Activated CD4-positive, alpha-beta memory T cell treated with anti-CD3 and anti-CD28 coated beads for 36 hours (primary cell): Measurements from ENCODE around the gene KDM4C. TPM values are rescaled to one million over a fixed set of nuclear protein-coding genes. Genes with fewer than 3 reads are reported as not detected.

Experiments used
- CTCF ChIA-PET: fragments of 350-600 bp; sonication (Branson Sonifier 250); formaldehyde crosslinking; loops from one replicate; lab custom pipeline; 2021; ENCODE audit warnings: antibody characterized with exemption, inconsistent platforms; lab: Charles Lee
- POLR2A ChIA-PET: fragments of 350-600 bp; sonication (Branson Sonifier 250); formaldehyde crosslinking; loops from one replicate; lab custom pipeline; 2021; ENCODE audit warnings: antibody characterized with exemption; lab: Charles Lee
- DNase-seq: peaks from one replicate; pipeline ENCODE4 v3.0.0-alpha.2; 2020
- H3K27ac Mint-ChIP-seq: one replicate; pipeline ENCODE4 v1.8.0; 2021; ENCODE audit warnings: mixed read lengths
- H3K27me3 Mint-ChIP-seq: one replicate; pipeline ENCODE4 v1.8.0; 2021; ENCODE audit warnings: mixed read lengths
- H3K36me3 Mint-ChIP-seq: one replicate; pipeline ENCODE4 v1.8.0; 2021; ENCODE audit warnings: mixed read lengths
- H3K4me1 Mint-ChIP-seq: one replicate; pipeline ENCODE4 v1.8.0; 2021; ENCODE audit warnings: low read depth, mixed read lengths
- H3K4me3 Mint-ChIP-seq: one replicate; pipeline ENCODE4 v1.8.0; 2021; ENCODE audit warnings: mild to moderate bottlenecking, mixed read lengths
- H3K9me3 Mint-ChIP-seq: one replicate; pipeline ENCODE4 v1.8.0; 2021; ENCODE audit warnings: mixed read lengths
- intact Hi-C: fragments of 100-400 bp; cut with micrococcal nuclease; formaldehyde crosslinking; loops from one replicate; pipeline ENCODE4 v1.15.1; 2023
- total RNA-seq, 2 experiments: library from RNA; stranded (reverse); gene quantifications; one replicate each; pipeline ENCODE4 v1.2.3, GENCODE V29; 2021

KDM4C gene
- total RNA-seq, 2 experiments from 2014 or later: 26.2 to 28.8 TPM

- POLR2A ChIA-PET: no interaction called here
- CTCF ChIA-PET: no interaction called here
- DNase-seq: no peak
- intact Hi-C loops: no loop called here
- Mint-ChIP-seq H3K27me3 (no peaks in the 10 kb centered on the region), H3K4me3 (no peak overlapping the region), H3K4me1 (peaks cover 30% of the 10 kb centered on the region), H3K27ac (no peak overlapping the region), H3K36me3 (peaks cover 21% of the 10 kb centered on the region), H3K9me3 (no peaks in the 10 kb centered on the region)
These were observed 390.5 kb downstream of the KDM4C start for GRCh38 chr9:7148243-7148765.

GRCh38 chr9:7149258-7149657 is 391.5 kb downstream of the KDM4C start:
- H3K4me3 Mint-ChIP-seq: no peak overlapping the region
- ChIA-PET POLR2A (no interaction called here), CTCF (no interaction called here)
- H3K9me3 Mint-ChIP-seq: no peaks in the 10 kb centered on the region
- H3K4me1 Mint-ChIP-seq: peaks cover 30% of the 10 kb centered on the region
- intact Hi-C loops: no loop called here
- H3K27me3 Mint-ChIP-seq: no peaks in the 10 kb centered on the region
- peaks cover 27% of the 10 kb centered on the region for H3K36me3 Mint-ChIP-seq
- no peak for DNase-seq
- H3K27ac Mint-ChIP-seq: no peak overlapping the region

GRCh38 chr9:7150153-7150890 is 392.5 kb downstream of the KDM4C start:
- H3K4me1 Mint-ChIP-seq: peaks cover 30% of the 10 kb centered on the region
- no peak overlapping the region for H3K4me3 Mint-ChIP-seq
- peak; percentile 13 for DNase-seq
- no peaks in the 10 kb centered on the region for H3K9me3 Mint-ChIP-seq
- no peaks in the 10 kb centered on the region for H3K27me3 Mint-ChIP-seq
- ChIA-PET POLR2A (no interaction called here), CTCF (no interaction called here)
- intact Hi-C loops: no loop called here
- H3K36me3 Mint-ChIP-seq: peaks cover 34% of the 10 kb centered on the region
- no peak overlapping the region for H3K27ac Mint-ChIP-seq

- ChIA-PET CTCF (no interaction called here), POLR2A (no interaction called here)
- H3K27ac Mint-ChIP-seq: no peak overlapping the region
- H3K9me3 Mint-ChIP-seq: peaks cover 5% of the 10 kb centered on the region
- H3K4me1 Mint-ChIP-seq: peaks cover 25% of the 10 kb centered on the region
- DNase-seq: no peak
- H3K4me3 Mint-ChIP-seq: no peak overlapping the region
- peaks cover 42% of the 10 kb centered on the region for H3K36me3 Mint-ChIP-seq
- no peaks in the 10 kb centered on the region for H3K27me3 Mint-ChIP-seq
- intact Hi-C loops: no loop called here
These were observed 395.4 kb downstream of the KDM4C start for GRCh38 chr9:7153134-7153533.

- POLR2A ChIA-PET: no interaction called here
- no peak for DNase-seq
- peaks cover 41% of the 10 kb centered on the region for H3K36me3 Mint-ChIP-seq
- H3K27ac Mint-ChIP-seq: no peak overlapping the region
- H3K9me3 Mint-ChIP-seq: peaks cover 5% of the 10 kb centered on the region
- CTCF ChIA-PET: no interaction called here
- intact Hi-C loops: no loop called here
- no peaks in the 10 kb centered on the region for H3K27me3 Mint-ChIP-seq
- H3K4me3 Mint-ChIP-seq: no peak overlapping the region
- peaks cover 24% of the 10 kb centered on the region for H3K4me1 Mint-ChIP-seq
These were observed 395.8 kb downstream of the KDM4C start for GRCh38 chr9:7153566-7153965.

- peaks cover 20% of the 10 kb centered on the region for H3K4me1 Mint-ChIP-seq
- CTCF ChIA-PET: no interaction called here
- no peak overlapping the region for H3K4me3 Mint-ChIP-seq
- POLR2A ChIA-PET: no interaction called here
- no peak overlapping the region for H3K27ac Mint-ChIP-seq
- no peaks in the 10 kb centered on the region for H3K27me3 Mint-ChIP-seq
- intact Hi-C loops: no loop called here
- peaks cover 41% of the 10 kb centered on the region for H3K36me3 Mint-ChIP-seq
- DNase-seq: no peak
- H3K9me3 Mint-ChIP-seq: peaks cover 5% of the 10 kb centered on the region
These were observed 396.3 kb downstream of the KDM4C start for GRCh38 chr9:7154003-7154619.

- H3K27me3 Mint-ChIP-seq: no peaks in the 10 kb centered on the region
- ChIA-PET POLR2A (no interaction called here), CTCF (no interaction called here)
- no peak for DNase-seq
- no peak overlapping the region for H3K4me3 Mint-ChIP-seq
- H3K4me1 Mint-ChIP-seq: peaks cover 16% of the 10 kb centered on the region
- peaks cover 5% of the 10 kb centered on the region for H3K9me3 Mint-ChIP-seq
- H3K36me3 Mint-ChIP-seq: peaks cover 43% of the 10 kb centered on the region
- intact Hi-C loops: no loop called here
- H3K27ac Mint-ChIP-seq: no peak overlapping the region
These were observed 396.9 kb downstream of the KDM4C start for GRCh38 chr9:7154650-7155049.

- intact Hi-C loops: no loop called here
- H3K4me3 Mint-ChIP-seq: no peak overlapping the region
- CTCF ChIA-PET: interaction anchor here (1.4 kb wide), 1 partner anchor 10 kb away, joined by 3 read pairs; no protein-coding TSS in a partner anchor
- H3K27me3 Mint-ChIP-seq: no peaks in the 10 kb centered on the region
- H3K36me3 Mint-ChIP-seq: peaks cover 28% of the 10 kb centered on the region
- no peak overlapping the region for H3K27ac Mint-ChIP-seq
- peaks cover 4% of the 10 kb centered on the region for H3K4me1 Mint-ChIP-seq
- DNase-seq: no peak
- POLR2A ChIA-PET: no interaction called here
- no peaks in the 10 kb centered on the region for H3K9me3 Mint-ChIP-seq
These were observed 403.7 kb downstream of the KDM4C start for GRCh38 chr9:7161469-7161868.

GRCh38 chr9:7163932-7164331 is 406.2 kb downstream of the KDM4C start:
- POLR2A ChIA-PET: no interaction called here
- no peak overlapping the region for H3K4me3 Mint-ChIP-seq
- no peaks in the 10 kb centered on the region for H3K4me1 Mint-ChIP-seq
- peaks cover 19% of the 10 kb centered on the region for H3K36me3 Mint-ChIP-seq
- H3K27ac Mint-ChIP-seq: no peak overlapping the region
- H3K27me3 Mint-ChIP-seq: no peaks in the 10 kb centered on the region
- intact Hi-C loops: no loop called here
- CTCF ChIA-PET: no interaction called here
- DNase-seq: no peak
- H3K9me3 Mint-ChIP-seq: no peaks in the 10 kb centered on the region

- H3K27me3 Mint-ChIP-seq: no peaks in the 10 kb centered on the region
- H3K9me3 Mint-ChIP-seq: no peaks in the 10 kb centered on the region
- POLR2A ChIA-PET: no interaction called here
- CTCF ChIA-PET: no interaction called here
- no peak overlapping the region for H3K4me3 Mint-ChIP-seq
- intact Hi-C loops: no loop called here
- H3K27ac Mint-ChIP-seq: no peak overlapping the region
- no peak for DNase-seq
- no peaks in the 10 kb centered on the region for H3K4me1 Mint-ChIP-seq
- H3K36me3 Mint-ChIP-seq: peaks cover 18% of the 10 kb centered on the region
These were observed 406.9 kb downstream of the KDM4C start for GRCh38 chr9:7164440-7165330.

GRCh38 chr9:7165331-7165975 is 407.7 kb downstream of the KDM4C start:
- no peak overlapping the region for H3K27ac Mint-ChIP-seq
- H3K9me3 Mint-ChIP-seq: no peaks in the 10 kb centered on the region
- H3K4me3 Mint-ChIP-seq: no peak overlapping the region
- no peaks in the 10 kb centered on the region for H3K27me3 Mint-ChIP-seq
- no peak for DNase-seq
- H3K36me3 Mint-ChIP-seq: peaks cover 16% of the 10 kb centered on the region
- H3K4me1 Mint-ChIP-seq: no peaks in the 10 kb centered on the region
- ChIA-PET POLR2A (no interaction called here), CTCF (no interaction called here)
- intact Hi-C loops: no loop called here

- Mint-ChIP-seq H3K27me3 (no peaks in the 10 kb centered on the region), H3K4me1 (no peaks in the 10 kb centered on the region), H3K36me3 (peaks cover 21% of the 10 kb centered on the region), H3K9me3 (no peaks in the 10 kb centered on the region), H3K4me3 (no peak overlapping the region), H3K27ac (no peak overlapping the region)
- ChIA-PET CTCF (no interaction called here), POLR2A (no interaction called here)
- intact Hi-C loops: no loop called here
- DNase-seq: no peak
These were observed 408.3 kb downstream of the KDM4C start for GRCh38 chr9:7166074-7166473.
